HCT116 (cell line): Measurements from ENCODE around the gene DNAJB9. TPM values are rescaled to one million over a fixed set of nuclear protein-coding genes. Genes with fewer than 3 reads are reported as not detected.

Experiments used
- ATAC-seq: fragments of 200-7000 bp; cut with Tn5 transposase; 2 replicates; pipeline ENCODE4 v1.9.1; 2020; ENCODE audit warnings: mild to moderate bottlenecking, moderate library complexity
- BruUV-seq: library from RNA; stranded (reverse); fragments of 400-500 nt; replicated peaks from 2 replicates; lab custom pipeline; 2021; lab: Mats Ljungman, UMichigan
- CTCF ChIA-PET: fragments of 300-600 bp; sonication (Branson Sonifier 250); formaldehyde crosslinking; loops from one replicate; lab custom pipeline; 2021; ENCODE audit warnings: antibody characterized with exemption; lab: Charles Lee
- POLR2A ChIA-PET: fragments of 300-600, 350-600 bp; sonication (Branson Sonifier 250); formaldehyde crosslinking; loops from one replicate; lab custom pipeline; 2021; ENCODE audit warnings: antibody characterized with exemption; lab: Charles Lee
- RAD21 ChIA-PET, 2 experiments: fragments of 300-600 bp; sonication (Branson Sonifier 250); formaldehyde crosslinking; loops; one replicate each; lab custom pipeline; 2023; ENCODE audit warnings: low total read pairs in 2 of 2; ENCODE audit not compliant: uncharacterized antibody in 2 of 2, unreplicated experiment in 2 of 2, low non-redundant PET in 1 of 2; lab: Charles Lee
- DNase-seq: peaks from one replicate; pipeline ENCODE4 v3.0.0-alpha.2; 2010; ENCODE audit warnings: low read depth, low spot score
- H2AFZ ChIP-seq: fragments of 200-600 bp; shearing (Covaris generic), sonication (generic); 2 replicates; pipeline ENCODE4 v1.6.1; 2017; ENCODE audit warnings: low read depth, mixed run types, mixed read lengths, antibody characterized with exemption, low read length; ENCODE audit not compliant: poor library complexity, severe bottlenecking
- H3K27ac ChIP-seq: 2 replicates; pipeline ENCODE4 v1.5.1; 2012; ENCODE audit warnings: low read depth, low read length
- H3K27me3 ChIP-seq: fragments of 200-600 bp; sonication (generic); 2 replicates; pipeline ENCODE4 v1.6.1; 2016; ENCODE audit warnings: mixed run types, low read length, mixed read lengths; ENCODE audit not compliant: insufficient read depth
- H3K36me3 ChIP-seq, 2 experiments: fragments of 200-500 bp in 1 of 2; fragments of 200-600 bp in 1 of 2; sonication (Bioruptor generic) in 1 of 2; sonication (generic) in 1 of 2; 2 replicates each; pipeline versions ENCODE4 v1.5.1 to v1.6.1; 2014 to 2016; ENCODE audit warnings: low read length in 2 of 2, inconsistent platforms in 1 of 2, mixed read lengths in 1 of 2, mixed run types in 1 of 2; ENCODE audit not compliant: insufficient read depth in 2 of 2, control insufficient read depth in 1 of 2
- H3K4me1 ChIP-seq, 2 experiments: fragments of 200-600 bp in 1 of 2; sonication (generic) in 1 of 2; 2 replicates each; pipeline versions ENCODE4 v1.5.1 to v1.6.1; 2012 to 2017; ENCODE audit warnings: low read length in 2 of 2, inconsistent platforms in 1 of 2, mild to moderate bottlenecking in 1 of 2, mixed read lengths in 1 of 2, mixed run types in 1 of 2, moderate library complexity in 1 of 2; ENCODE audit not compliant: insufficient read depth in 2 of 2, control insufficient read depth in 1 of 2
- H3K4me2 ChIP-seq: fragments of 200-600 bp; sonication (generic); 2 replicates; pipeline ENCODE4 v1.6.1; 2017; ENCODE audit warnings: mixed run types, low read length, mixed read lengths
- H3K4me3 ChIP-seq, 2 experiments: fragments of 200-600 bp in 1 of 2; sonication (generic) in 1 of 2; replicated peaks in 1 of 2; 2 replicates each; pipeline ENCODE4 v1.5.1; 2011 to 2016; ENCODE audit warnings: low read length in 2 of 2, control low read depth in 1 of 2, low read depth in 1 of 2, mild to moderate bottlenecking in 1 of 2, mixed read lengths in 1 of 2, mixed run types in 1 of 2
- H3K79me2 ChIP-seq: fragments of 200-600 bp; sonication (generic); 2 replicates; pipeline ENCODE4 v1.6.1; 2017; ENCODE audit warnings: mild to moderate bottlenecking, mixed run types, low read length, moderate library complexity, mixed read lengths; ENCODE audit not compliant: insufficient read depth
- H3K9ac ChIP-seq: fragments of 200-600 bp; sonication (generic); 2 replicates; pipeline ENCODE4 v1.6.1; 2016; ENCODE audit warnings: low read length, mixed read lengths
- H3K9me2 ChIP-seq: fragments of 200-600 bp; sonication (generic), shearing (Covaris generic); 2 replicates; pipeline ENCODE4 v1.6.1; 2017; ENCODE audit warnings: mixed run types, mild to moderate bottlenecking, moderate library complexity; ENCODE audit not compliant: insufficient read depth
- H3K9me3 ChIP-seq, 2 experiments: fragments of 200-500 bp in 1 of 2; fragments of 200-600 bp in 1 of 2; sonication (Bioruptor generic) in 1 of 2; sonication (generic) in 1 of 2; 2 replicates each; pipeline ENCODE4 v1.6.1; 2014 to 2017; ENCODE audit warnings: low read length in 2 of 2, mixed read lengths in 2 of 2, inconsistent platforms in 1 of 2, low read depth in 1 of 2, mild to moderate bottlenecking in 1 of 2, mixed run types in 1 of 2, moderate library complexity in 1 of 2; ENCODE audit not compliant: control insufficient read depth in 1 of 2, insufficient read depth in 1 of 2
- H4K20me1 ChIP-seq: fragments of 200-600 bp; sonication (generic), shearing (Covaris generic); 2 replicates; pipeline ENCODE4 v1.6.1; 2017; ENCODE audit warnings: mixed run types, mild to moderate bottlenecking, moderate library complexity; ENCODE audit not compliant: insufficient read depth
- ATF3 ChIP-seq: IDR thresholded peaks from 2 replicates; pipeline ENCODE4 v1.6.1; 2012
- CEBPB ChIP-seq: IDR thresholded peaks from 2 replicates; pipeline ENCODE4 v1.6.1; 2012; ENCODE audit warnings: low read depth
- CTCF ChIP-seq, 3 experiments: fragments of 200-600 bp in 1 of 3; sonication (generic) in 1 of 3; IDR thresholded peaks in 2 of 3; conservative IDR thresholded peaks in 1 of 3; 2 replicates each; pipeline ENCODE4 v1.5.1; 2012 to 2017; ENCODE audit warnings: low read depth in 2 of 3, low read length in 2 of 3, antibody characterized with exemption in 1 of 3, borderline replicate concordance in 1 of 3, control low read depth in 1 of 3, mild to moderate bottlenecking in 1 of 3, mixed read lengths in 1 of 3, mixed run types in 1 of 3, moderate library complexity in 1 of 3; ENCODE audit not compliant: insufficient read depth in 1 of 3
- EZH2 ChIP-seq: fragments of 200-600 bp; sonication (generic); IDR thresholded peaks from 2 replicates; pipeline ENCODE4 v1.6.1; 2017; ENCODE audit warnings: antibody characterized with exemption, mixed run types
- FOSL1 ChIP-seq: IDR thresholded peaks from 2 replicates; pipeline ENCODE4 v1.6.1; 2012; ENCODE audit warnings: low read depth
- JUND ChIP-seq: IDR thresholded peaks from 2 replicates; pipeline ENCODE4 v1.6.1; 2012
- MAX ChIP-seq: IDR thresholded peaks from 2 replicates; pipeline ENCODE4 v1.6.1; 2012
- POLR2A ChIP-seq: IDR thresholded peaks from 2 replicates; pipeline ENCODE4 v1.7.0; 2011; ENCODE audit warnings: borderline replicate concordance; ENCODE audit not compliant: insufficient read depth, insufficient read length; ENCODE audit errors: extremely low read depth
- POLR2AphosphoS5 ChIP-seq: IDR thresholded peaks from 2 replicates; pipeline ENCODE4 v1.6.1; 2011; ENCODE audit warnings: mild to moderate bottlenecking, low read depth, low read length, moderate library complexity
- REST ChIP-seq: IDR thresholded peaks from 2 replicates; pipeline ENCODE4 v1.6.1; 2012; ENCODE audit warnings: low read depth
- SIN3A ChIP-seq: IDR thresholded peaks from 2 replicates; pipeline ENCODE4 v1.6.1; 2012; ENCODE audit warnings: low read depth
- SP1 ChIP-seq: IDR thresholded peaks from 2 replicates; pipeline ENCODE4 v1.6.1; 2012; ENCODE audit warnings: low read depth
- YY1 ChIP-seq: IDR thresholded peaks from 2 replicates; pipeline ENCODE4 v1.6.1; 2011; ENCODE audit warnings: low read length, low read depth, moderate library complexity, mild to moderate bottlenecking; ENCODE audit not compliant: insufficient replicate concordance; ENCODE audit errors: extremely low read depth
- ZBTB33 ChIP-seq: IDR thresholded peaks from 2 replicates; pipeline ENCODE4 v1.6.1; 2011; ENCODE audit warnings: mild to moderate bottlenecking, low read length, moderate library complexity; ENCODE audit not compliant: insufficient replicate concordance; ENCODE audit errors: extremely low read depth
- ZFX ChIP-seq: fragments of 450-650 bp; IDR thresholded peaks from 2 replicates; pipeline ENCODE4 v1.6.1; 2017
- ZNF274 ChIP-seq: fragments of 200-500 bp; sonication (Bioruptor generic); IDR thresholded peaks from 2 replicates; pipeline ENCODE4 v1.6.1; 2014; ENCODE audit warnings: mild to moderate bottlenecking, low read depth, low read length, inconsistent platforms
- intact Hi-C: fragments of 100-400 bp; cut with micrococcal nuclease; formaldehyde crosslinking; loops from 2 replicates; pipeline ENCODE4 v1.10.0; 2022
- total RNA-seq: library from RNA; stranded (reverse); gene quantifications from one replicate; pipeline ENCODE4 v1.2.1, GENCODE V29; 2021; ENCODE audit not compliant: unreplicated experiment

DNAJB9 gene
- total RNA-seq, 1 experiment from 2014 or later = 10.1 TPM

- no peak for TF ChIP-seq ZBTB33
- no peak for TF ChIP-seq JUND
- TF ChIP-seq ZFX = no peak
- no peak for TF ChIP-seq YY1
- TF ChIP-seq MAX = no peak
- no peak for TF ChIP-seq POLR2A
Measured at GRCh38 chr7:108572480-108572879, 2.8 kb downstream of the DNAJB9 start (continued).

- peaks cover 3% of the 10 kb centered on the region in 2 experiments; a peak in 2 of 4 replicates for H3K4me1 ChIP-seq
- H3K9ac ChIP-seq = no peak overlapping the region
- POLR2A ChIA-PET = no interaction called here
- H3K27ac ChIP-seq = no peak overlapping the region
- ATAC-seq (no peak), DNase-seq (no peak)
- H3K27me3 ChIP-seq = no peaks in the 10 kb centered on the region
- TF ChIP-seq EZH2 (no peak), CEBPB (no peak), SP1 (no peak), CTCF (IDR thresholded peaks at IDR 0.05 in 2 of 3, conservative IDR thresholded peaks at IDR 0.05 in 1 of 3; ENCODE audit: borderline replicate concordance in 1 of 3, insufficient read depth in 1 of 3, low read depth in 2 of 3, low read length in 2 of 3) (no peak), ATF3 (no peak), SIN3A (no peak), POLR2AphosphoS5 (no peak), REST (no peak), ZNF274 (no peak), FOSL1 (no peak)
- no peak overlapping the region for H3K4me3 ChIP-seq
- intact Hi-C loops = no loop called here
- RAD21 ChIA-PET = no interaction called here
- H3K9me2 ChIP-seq = no peaks in the 10 kb centered on the region
- H3K9me3 ChIP-seq = peaks cover 0 to 5% of the 10 kb centered on the region in 2 experiments; a peak in 2 of 4 replicates
- H3K4me2 ChIP-seq = no peak overlapping the region
- peaks cover 8 to 13% of the 10 kb centered on the region in 2 experiments; a peak in 3 of 4 replicates for H3K36me3 ChIP-seq
- CTCF ChIA-PET = no interaction called here
- no peaks in the 10 kb centered on the region for H4K20me1 ChIP-seq
- no TSS peak for BruUV-seq
- peaks cover 16% of the 10 kb centered on the region for H3K79me2 ChIP-seq
- H2AFZ ChIP-seq = no peak overlapping the region
Measured at GRCh38 chr7:108575156-108575555, 5.5 kb downstream of the DNAJB9 start.
